Endodermal cell (in vitro differentiated cells): ENCODE measurements around the gene C1QTNF6. TPM values are rescaled to one million over a fixed set of nuclear protein-coding genes. Genes with fewer than 3 reads are reported as not detected.
A peak's percentile ranks its signal among the peaks of the same experiment; 100 is the strongest.

Experiments used
- DNase-seq: peaks from one replicate; pipeline ENCODE4 v3.0.0-alpha.2; 2017
- H3K27ac ChIP-seq: 2 replicates; pipeline ENCODE4 v1.5.1; 2013; ENCODE audit warnings: mild to moderate bottlenecking, low read depth, low read length, moderate library complexity
- H3K27me3 ChIP-seq: 2 replicates; pipeline ENCODE4 v1.6.1; 2013; ENCODE audit warnings: mild to moderate bottlenecking, low read length, moderate library complexity; ENCODE audit not compliant: insufficient read depth, control insufficient read depth, poor library complexity, severe bottlenecking
- H3K36me3 ChIP-seq: 2 replicates; pipeline ENCODE4 v1.7.0; 2013; ENCODE audit warnings: mild to moderate bottlenecking, low read length, moderate library complexity; ENCODE audit not compliant: control insufficient read depth, insufficient read depth
- H3K4me1 ChIP-seq: one replicate; pipeline ENCODE4 v1.7.0; 2013; ENCODE audit warnings: low read length; ENCODE audit not compliant: control insufficient read depth, insufficient read depth
- H3K4me3 ChIP-seq: 2 replicates; pipeline ENCODE4 v1.5.1; 2013; ENCODE audit warnings: mild to moderate bottlenecking, low read length, moderate library complexity
- H3K9ac ChIP-seq: 2 replicates; pipeline ENCODE4 v1.6.1; 2013; ENCODE audit warnings: mild to moderate bottlenecking, low read length, moderate library complexity; ENCODE audit not compliant: poor library complexity, severe bottlenecking; ENCODE audit errors: extremely low read depth
- H3K9me3 ChIP-seq: 2 replicates; pipeline ENCODE4 v1.6.1; 2013; ENCODE audit warnings: mild to moderate bottlenecking, low read length, moderate library complexity; ENCODE audit not compliant: control insufficient read depth
- H3K27ac Mint-ChIP-seq: 2 replicates; pipeline ENCODE4 v1.8.0; 2020; ENCODE audit warnings: mixed read lengths
- H3K27me3 Mint-ChIP-seq: 2 replicates; pipeline ENCODE4 v1.8.0; 2021; ENCODE audit warnings: mild to moderate bottlenecking, mixed read lengths; ENCODE audit not compliant: insufficient read depth
- H3K36me3 Mint-ChIP-seq: 2 replicates; pipeline ENCODE4 v1.8.0; 2020; ENCODE audit warnings: low read depth, mixed read lengths
- H3K4me1 Mint-ChIP-seq: 2 replicates; pipeline ENCODE4 v1.8.0; 2020; ENCODE audit warnings: mixed read lengths
- H3K4me3 Mint-ChIP-seq: 2 replicates; pipeline ENCODE4 v1.8.0; 2020; ENCODE audit warnings: mild to moderate bottlenecking, moderate library complexity, mixed read lengths
- H3K9me3 Mint-ChIP-seq: 2 replicates; pipeline ENCODE4 v1.8.0; 2020; ENCODE audit warnings: mild to moderate bottlenecking, mixed read lengths
- CTCF ChIP-seq: fragments of 200-600 bp; sonication (generic); conservative IDR thresholded peaks from 2 replicates; pipeline ENCODE4 v1.5.0; 2021; ENCODE audit warnings: antibody characterized with exemption, mild to moderate bottlenecking
- WGBS, 2 experiments: methylation state at CpG; one replicate each; pipeline versions ENCODE4 v1.1.5 to v1.1.7; 2013; ENCODE audit warnings: missing lambda C conversion rate in 2 of 2, mixed read lengths in 1 of 2; ENCODE audit not compliant: insufficient coverage in 1 of 2, insufficient read length in 1 of 2; 5-methylcytosine and 5-hydroxymethylcytosine counted together
- total RNA-seq, 2 donors: library from RNA; stranded (reverse); fragmentation: NEBNext Ultra II Directional in 1 of 2; extraction: Animal tissue kit (Norgen Biotek cat#: 25700) in 1 of 2; gene quantifications; 2 replicates in 1 of 2; 3 replicates in 1 of 2; pipeline ENCODE4 v1.2.1, GENCODE V29; 2021

C1QTNF6 gene
- total RNA-seq, 2 donors from 2014 or later, result 15.5 to 16.9 TPM

GRCh38 chr22:37140686-37141323, 47.2 kb downstream of the C1QTNF6 start:
- H3K4me3 Mint-ChIP-seq, result no peak overlapping the region
- Histone ChIP-seq H3K9ac (no peak overlapping the region), H3K9me3 (no peaks in the 10 kb centered on the region), H3K4me1 (no peaks in the 10 kb centered on the region), H3K36me3 (no peaks in the 10 kb centered on the region), H3K4me3 (no peak overlapping the region), H3K27ac (no peak overlapping the region), H3K27me3 (no peaks in the 10 kb centered on the region)
- peaks cover 1% of the 10 kb centered on the region for H3K27me3 Mint-ChIP-seq
- H3K36me3 Mint-ChIP-seq, result no peaks in the 10 kb centered on the region
- no peak overlapping the region for H3K27ac Mint-ChIP-seq
- H3K4me1 Mint-ChIP-seq, result peaks cover 2% of the 10 kb centered on the region
- TF ChIP-seq CTCF, result no peak
- WGBS, 2 experiments, result 92 to 94% methylated on average over 7 to 16 of the region's 16 CpGs
- no peak for DNase-seq
- no peaks in the 10 kb centered on the region for H3K9me3 Mint-ChIP-seq

GRCh38 chr22:37139762-37140161, 48.3 kb downstream of the C1QTNF6 start:
- H3K9me3 Mint-ChIP-seq, result no peaks in the 10 kb centered on the region
- Histone ChIP-seq H3K27ac (no peak overlapping the region), H3K9ac (no peak overlapping the region), H3K9me3 (no peaks in the 10 kb centered on the region), H3K4me3 (no peak overlapping the region), H3K36me3 (no peaks in the 10 kb centered on the region), H3K27me3 (no peaks in the 10 kb centered on the region), H3K4me1 (no peaks in the 10 kb centered on the region)
- no peaks in the 10 kb centered on the region for H3K4me1 Mint-ChIP-seq
- H3K36me3 Mint-ChIP-seq, result no peaks in the 10 kb centered on the region
- no peaks in the 10 kb centered on the region for H3K27me3 Mint-ChIP-seq
- H3K4me3 Mint-ChIP-seq, result no peak overlapping the region
- DNase-seq, result peak; percentile 66
- peak; percentile 58 for TF ChIP-seq CTCF
- H3K27ac Mint-ChIP-seq, result no peak overlapping the region
- 71 to 90% methylated on average over 5 to 7 of the region's 7 CpGs for WGBS, 2 experiments

GRCh38 chr22:37138849-37139561, 49.0 kb downstream of the C1QTNF6 start:
- Histone ChIP-seq H3K9ac (no peak overlapping the region), H3K27me3 (no peaks in the 10 kb centered on the region), H3K36me3 (no peaks in the 10 kb centered on the region), H3K9me3 (no peaks in the 10 kb centered on the region), H3K4me3 (no peak overlapping the region), H3K27ac (no peak overlapping the region), H3K4me1 (no peaks in the 10 kb centered on the region)
- H3K27me3 Mint-ChIP-seq, result no peaks in the 10 kb centered on the region
- no peak for TF ChIP-seq CTCF
- no peaks in the 10 kb centered on the region for H3K9me3 Mint-ChIP-seq
- no peak overlapping the region for H3K27ac Mint-ChIP-seq
- H3K4me3 Mint-ChIP-seq, result no peak overlapping the region
- no peaks in the 10 kb centered on the region for H3K4me1 Mint-ChIP-seq
- H3K36me3 Mint-ChIP-seq, result no peaks in the 10 kb centered on the region
- no peak for DNase-seq
- 77% methylated on average over 8 to 16 of the region's 16 CpGs for WGBS, 2 experiments
